K562 (cell line): Measurements from ENCODE around the gene RNF166. TPM values are rescaled to one million over a fixed set of nuclear protein-coding genes. Genes with fewer than 3 reads are reported as not detected.

ENCODE experiments used
- ATAC-seq: fragments of 200-7000 bp; cut with Tn5 transposase; 3 replicates; pipeline ENCODE4 v1.9.1; 2020; ENCODE audit warnings: moderate library complexity
- BruUV-seq: library from RNA; stranded (reverse); fragments of 400-500 nt; replicated peaks from 2 replicates; lab custom pipeline; 2021; lab: Mats Ljungman, UMichigan
- CTCF ChIA-PET: fragments of 300-600 bp; formaldehyde crosslinking; extraction: SDS; loops from one replicate; lab custom pipeline; 2021; ENCODE audit warnings: low intra/inter-chr PET ratio; lab: Yijun Ruan, JAX
- POLR2A ChIA-PET: fragments of 300-600, 350-650 bp; sonication (Branson Sonifier 250); formaldehyde crosslinking; extraction: SDS; loops from one replicate; lab custom pipeline; 2021; ENCODE audit warnings: antibody characterized with exemption, inconsistent platforms; lab: Yijun Ruan, JAX
- DNase-seq, 4 experiments: peaks; one replicate each; pipeline versions ENCODE4 v3.0.0 to v3.0.0-alpha.2; 2011 to 2018; ENCODE audit warnings: low spot score in 3 of 4, mixed read lengths in 3 of 4; ENCODE audit errors: extremely low read depth in 1 of 4
- FAIRE-seq: peaks from 2 replicates; lab custom pipeline; 2011; peaks lifted over from hg19 to GRCh38; lab: Jason Lieb, UNC
- H2AFZ ChIP-seq: 2 replicates; pipeline ENCODE4 v1.6.0; 2011; ENCODE audit warnings: low read depth, low read length, control low read depth, inconsistent platforms
- H3K27ac ChIP-seq: fragments of 200-600 bp; 3 replicates; pipeline ENCODE4 v1.8.0; 2011; ENCODE audit warnings: low read depth, mild to moderate bottlenecking, control low read depth, inconsistent platforms, low read length, moderate library complexity, mixed read lengths; ENCODE audit errors: extremely low read depth
- H3K27me3 ChIP-seq, 2 experiments: fragments of 300-600 bp in 1 of 2; 2 replicates in 1 of 2; 3 replicates in 1 of 2; pipeline versions ENCODE4 v1.6.0 to v1.8.0; 2011; ENCODE audit warnings: inconsistent platforms in 2 of 2, low read length in 2 of 2, mild to moderate bottlenecking in 1 of 2, mixed read lengths in 1 of 2, moderate library complexity in 1 of 2; ENCODE audit not compliant: control insufficient read depth in 2 of 2, insufficient read depth in 2 of 2
- H3K36me3 ChIP-seq: fragments of 300-600 bp; 3 replicates; pipeline ENCODE4 v1.8.0; 2011; ENCODE audit warnings: mild to moderate bottlenecking, low read length, inconsistent platforms; ENCODE audit not compliant: control insufficient read depth, insufficient read depth
- H3K4me1 ChIP-seq, 2 experiments: fragments of 200-600 bp in 1 of 2; replicated peaks in 1 of 2; 2 replicates in 1 of 2; 3 replicates in 1 of 2; pipeline versions ENCODE4 v1.5.1 to v1.8.0; 2011; ENCODE audit warnings: inconsistent platforms in 2 of 2, low read length in 2 of 2, mild to moderate bottlenecking in 1 of 2, mixed read lengths in 1 of 2, moderate library complexity in 1 of 2; ENCODE audit not compliant: control insufficient read depth in 2 of 2, insufficient read depth in 2 of 2
- H3K4me2 ChIP-seq: 2 replicates; pipeline ENCODE4 v1.6.1; 2011; ENCODE audit warnings: low read length, control low read depth, inconsistent platforms, mixed read lengths; ENCODE audit not compliant: insufficient read depth
- H3K4me3 ChIP-seq: fragments of 200-600 bp; sonication (generic), shearing (Covaris generic); 2 replicates; pipeline ENCODE4 v1.5.1; 2016; ENCODE audit warnings: control low read depth, inconsistent platforms
- H3K79me2 ChIP-seq: fragments of 200-600 bp; 3 replicates; pipeline ENCODE4 v1.8.0; 2011; ENCODE audit warnings: low read length, inconsistent platforms; ENCODE audit not compliant: control insufficient read depth, insufficient read depth
- H3K9ac ChIP-seq, 2 experiments: 2 replicates each; pipeline versions ENCODE4 v1.6.0 to v1.6.1; 2011; ENCODE audit warnings: low read depth in 2 of 2, low read length in 2 of 2, control low read depth in 1 of 2, inconsistent platforms in 1 of 2, mild to moderate bottlenecking in 1 of 2, mixed read lengths in 1 of 2; ENCODE audit not compliant: insufficient read depth in 1 of 2
- H3K9me1 ChIP-seq: one replicate; pipeline ENCODE4 v1.6.0; 2011; ENCODE audit warnings: inconsistent platforms, mild to moderate bottlenecking, low read length, moderate library complexity; ENCODE audit not compliant: control insufficient read depth, insufficient read depth
- H3K9me3 ChIP-seq: replicated peaks from 2 replicates; pipeline ENCODE4 v1.5.1; 2011; ENCODE audit warnings: low read depth, low read length, inconsistent platforms; ENCODE audit not compliant: control insufficient read depth, insufficient read depth
- H4K20me1 ChIP-seq: replicated peaks from 2 replicates; pipeline ENCODE4 v1.6.1; 2011; ENCODE audit warnings: low read length, inconsistent platforms, mixed read lengths; ENCODE audit not compliant: control insufficient read depth, insufficient read depth
- CC2D1A ChIP-seq: fragments of 450-650 bp; IDR thresholded peaks from 2 replicates; pipeline ENCODE4 v1.6.1; 2017; ENCODE audit warnings: mild to moderate bottlenecking
- GATAD2A ChIP-seq: fragments of 450-650 bp; IDR thresholded peaks from 2 replicates; pipeline ENCODE4 v1.6.1; 2017
- MAFF ChIP-seq: IDR thresholded peaks from 2 replicates; pipeline ENCODE4 v1.6.1; 2012; ENCODE audit warnings: low read length, improper control_type of control experiment
- NFIX ChIP-seq: fragments of 250-450 bp; sonication (Bioruptor Pico); IDR thresholded peaks from 2 replicates; pipeline ENCODE4 v1.4.0; 2020; ENCODE audit warnings: low read depth, mild to moderate bottlenecking, moderate library complexity
- NR2C2 ChIP-seq, 2 experiments: fragments of 200-800 bp in 1 of 2; sonication (Bioruptor generic) in 1 of 2; sonication (generic) in 1 of 2; formaldehyde crosslinking in 1 of 2; IDR thresholded peaks; 2 replicates each; pipeline versions ENCODE4 v1.6.1 to v1.8.0; 2016 to 2022; ENCODE audit warnings: mild to moderate bottlenecking in 1 of 2, missing compliant biosample characterization in 1 of 2, missing genetic modification characterization in 1 of 2, missing genetic modification reagents in 1 of 2
- POLR2A ChIP-seq: fragments of 450-650 bp; conservative IDR thresholded peaks from 2 replicates; pipeline ENCODE4 v1.6.1; 2016
- SPI1 ChIP-seq: IDR thresholded peaks from 2 replicates; pipeline ENCODE4 v1.6.1; 2011; ENCODE audit warnings: low read depth, low read length, control low read depth, borderline replicate concordance
- SREBF2 ChIP-seq: sonication (generic); formaldehyde crosslinking; IDR thresholded peaks from 2 replicates; pipeline ENCODE4 v1.4.0; 2020; ENCODE audit warnings: mild to moderate bottlenecking, missing genetic modification reagents
- TAL1 ChIP-seq: fragments of 450-650 bp; IDR thresholded peaks from 2 replicates; pipeline ENCODE4 v1.6.1; 2016; ENCODE audit warnings: mild to moderate bottlenecking
- TGIF2 ChIP-seq: sonication (generic); formaldehyde crosslinking; IDR thresholded peaks from 2 replicates; pipeline ENCODE4 v1.8.1; 2022; ENCODE audit warnings: mild to moderate bottlenecking, missing genetic modification reagents, moderate library complexity
- ZNF347 ChIP-seq: fragments of 450-650 bp; formaldehyde crosslinking; IDR thresholded peaks from 2 replicates; pipeline ENCODE4 v1.4.0; 2020; ENCODE audit warnings: low read depth, mild to moderate bottlenecking, moderate library complexity
- ZNF518B ChIP-seq: fragments of 250-450 bp; sonication (Bioruptor Pico); IDR thresholded peaks from 2 replicates; pipeline ENCODE4 v1.5.0; 2021; ENCODE audit warnings: mild to moderate bottlenecking, moderate library complexity
- WGBS: fragments of 100-300 bp; shearing (Covaris generic); methylation state at CpG from one replicate; pipeline ENCODE4 v1.1.6; 2016; ENCODE audit warnings: low coverage, mixed read lengths; ENCODE audit not compliant: insufficient coverage; ENCODE audit errors: missing lambda C conversion rate; 5-methylcytosine and 5-hydroxymethylcytosine counted together
- in situ Hi-C: fragments of 300-500 bp; cut with MboI; formaldehyde crosslinking; loops from 4 replicates; pipeline ENCODE4 v1.15.0; 2018; ENCODE audit warnings: inconsistent platforms, mixed read lengths
- intact Hi-C: fragments of 100-400 bp; cut with micrococcal nuclease; formaldehyde crosslinking; loops from 2 replicates; pipeline ENCODE4 v1.14.2; 2022
- polyA plus RNA-seq, 8 experiments: library from polyadenylated mRNA; depleted of rRNA in 4 of 8; stranded (reverse) in 5 of 8; unstranded in 3 of 8; fragments of >200 nt; fragmentation: Nextera tagmentation in 2 of 8; fragmentation: Illumina TruSeq in 1 of 8; extraction: Ambion mirVana in 2 of 8; extraction: Trizol in 1 of 8; gene quantifications; 2 replicates each; pipeline versions ENCODE4 v1.2.1 to v1.2.3, GENCODE V29; 2011 to 2014; ENCODE audit warnings: inconsistent platforms in 1 of 8, missing spikeins in 1 of 8
- total RNA-seq, 7 experiments: library from RNA; depleted of rRNA in 6 of 7; stranded (reverse); fragments of >200 nt in 6 of 7; fragmentation: Illumina TruSeq in 2 of 7; extraction: Trizol in 2 of 7; gene quantifications; 2 replicates each; pipeline versions ENCODE4 v1.2.1 to v1.2.3, GENCODE V29; 2011 to 2021; ENCODE audit warnings: low replicate concordance in 1 of 7

Gene RNF166
- total and polyA plus RNA-seq, 9 of the 15 experiments (the other 6 are each of a cell fraction or from before 2014, with no cell fraction given), result 0.56 to 60.3 (median 19.5) TPM

GRCh38 chr16:88726981-88727380, 20.8 kb upstream of the RNF166 start (continued):
- TF ChIP-seq NR2C2 (CRISPR knock-in tag; IDR thresholded peaks at IDR 0.05) (no peak), NR2C2 (tag; IDR thresholded peaks at IDR 0.05) (no peak), MAFF (no peak), POLR2A (peak; percentile 39; the same call in 1 of the 2 replicates)
- TF ChIP-seq, all 486 proteins: peak for 5

- H3K9me1 ChIP-seq, result no peaks in the 10 kb centered on the region
- POLR2A ChIA-PET, result no interaction called here
- in situ Hi-C loops, result no loop called here
Observed at GRCh38 chr16:88726408-88726749, 20.2 kb upstream of the RNF166 start.

More at GRCh38 chr16:88726408-88726749, 20.2 kb upstream of the RNF166 start:
- BruUV-seq, result no TSS peak
- 96% methylated on average over 13 of the region's 17 CpGs for WGBS
- H3K4me2 ChIP-seq, result no peak overlapping the region
- H3K27me3 ChIP-seq, result no peaks in the 10 kb centered on the region
- TF ChIP-seq GATAD2A (no peak), TGIF2 (CRISPR knock-in tag) (no peak), NFIX (no peak), CC2D1A (no peak), SPI1 (no peak), ZNF518B (CRISPR knock-in tag) (no peak), SREBF2 (CRISPR knock-in tag) (no peak), TAL1 (no peak), ZNF347 (CRISPR knock-in tag) (no peak)
- no peaks in the 10 kb centered on the region for H3K9me3 ChIP-seq
- H3K4me3 ChIP-seq, result no peak overlapping the region
- H4K20me1 ChIP-seq, result no peaks in the 10 kb centered on the region; the same call in 1 of the 2 replicates
- intact Hi-C loops, result no loop called here
- H2AFZ ChIP-seq, result no peak overlapping the region
- peaks cover 86% of the 10 kb centered on the region; the same call in 2 of the 3 replicates for H3K36me3 ChIP-seq
- no peak for DNase-seq
- no peak for FAIRE-seq
- H3K4me1 ChIP-seq, result peaks cover 0 to 52% of the 10 kb centered on the region in 2 experiments; a peak in 2 of 5 replicates
- H3K27ac ChIP-seq, result no peak overlapping the region
- no peak for ATAC-seq
- CTCF ChIA-PET, result no interaction called here
- H3K79me2 ChIP-seq, result no peaks in the 10 kb centered on the region
- peak overlapping the region in 1 of 2 experiments; percentile 56; a peak in 2 of 4 replicates for H3K9ac ChIP-seq
